GM21825 (cell line): ENCODE data around the gene SEMA6B.
"Not testable (repeated sequence)": the region's sequence is repeated elsewhere in the genome, so short reads cannot be mapped to it uniquely, and the experiment has no call there.

Experiments
- ATAC-seq: cut with Tn5 transposase; IDR thresholded peaks from one replicate; pipeline ENCODE4 v1.9.1; 2021; ENCODE audit warnings: mild to moderate bottlenecking, moderate library complexity; ENCODE audit not compliant: unreplicated experiment

The SEMA6B gene, protein sequence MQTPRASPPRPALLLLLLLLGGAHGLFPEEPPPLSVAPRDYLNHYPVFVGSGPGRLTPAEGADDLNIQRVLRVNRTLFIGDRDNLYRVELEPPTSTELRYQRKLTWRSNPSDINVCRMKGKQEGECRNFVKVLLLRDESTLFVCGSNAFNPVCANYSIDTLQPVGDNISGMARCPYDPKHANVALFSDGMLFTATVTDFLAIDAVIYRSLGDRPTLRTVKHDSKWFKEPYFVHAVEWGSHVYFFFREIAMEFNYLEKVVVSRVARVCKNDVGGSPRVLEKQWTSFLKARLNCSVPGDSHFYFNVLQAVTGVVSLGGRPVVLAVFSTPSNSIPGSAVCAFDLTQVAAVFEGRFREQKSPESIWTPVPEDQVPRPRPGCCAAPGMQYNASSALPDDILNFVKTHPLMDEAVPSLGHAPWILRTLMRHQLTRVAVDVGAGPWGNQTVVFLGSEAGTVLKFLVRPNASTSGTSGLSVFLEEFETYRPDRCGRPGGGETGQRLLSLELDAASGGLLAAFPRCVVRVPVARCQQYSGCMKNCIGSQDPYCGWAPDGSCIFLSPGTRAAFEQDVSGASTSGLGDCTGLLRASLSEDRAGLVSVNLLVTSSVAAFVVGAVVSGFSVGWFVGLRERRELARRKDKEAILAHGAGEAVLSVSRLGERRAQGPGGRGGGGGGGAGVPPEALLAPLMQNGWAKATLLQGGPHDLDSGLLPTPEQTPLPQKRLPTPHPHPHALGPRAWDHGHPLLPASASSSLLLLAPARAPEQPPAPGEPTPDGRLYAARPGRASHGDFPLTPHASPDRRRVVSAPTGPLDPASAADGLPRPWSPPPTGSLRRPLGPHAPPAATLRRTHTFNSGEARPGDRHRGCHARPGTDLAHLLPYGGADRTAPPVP

DNA sequence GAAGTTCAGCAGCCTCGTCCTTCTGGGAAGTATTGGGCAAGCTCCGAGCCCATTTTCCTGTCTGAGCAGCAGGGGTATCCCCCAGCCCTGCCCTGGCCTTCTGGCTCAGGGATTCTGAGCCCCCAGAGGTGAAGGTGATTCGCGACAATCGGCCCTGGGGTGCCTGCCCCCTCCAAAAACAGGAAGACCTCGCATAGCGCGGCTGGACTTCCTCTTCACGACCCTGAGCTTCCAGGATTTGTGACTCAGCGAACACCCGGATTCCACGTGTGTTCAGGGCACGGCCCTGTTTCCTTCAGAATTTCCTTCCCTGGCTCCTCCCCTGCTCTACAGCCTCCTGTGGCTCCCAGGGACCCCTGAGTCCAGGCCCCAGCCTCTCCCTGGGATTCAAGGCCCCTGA is at the start of gene SEMA6B:
TSS of gene SEMA6B (minus strand) at position 116 of the 400 bp plus-strand sequence. CDS start 1,227 bp downstream, outside the sequence.
- no peak for ATAC-seq

DNA sequence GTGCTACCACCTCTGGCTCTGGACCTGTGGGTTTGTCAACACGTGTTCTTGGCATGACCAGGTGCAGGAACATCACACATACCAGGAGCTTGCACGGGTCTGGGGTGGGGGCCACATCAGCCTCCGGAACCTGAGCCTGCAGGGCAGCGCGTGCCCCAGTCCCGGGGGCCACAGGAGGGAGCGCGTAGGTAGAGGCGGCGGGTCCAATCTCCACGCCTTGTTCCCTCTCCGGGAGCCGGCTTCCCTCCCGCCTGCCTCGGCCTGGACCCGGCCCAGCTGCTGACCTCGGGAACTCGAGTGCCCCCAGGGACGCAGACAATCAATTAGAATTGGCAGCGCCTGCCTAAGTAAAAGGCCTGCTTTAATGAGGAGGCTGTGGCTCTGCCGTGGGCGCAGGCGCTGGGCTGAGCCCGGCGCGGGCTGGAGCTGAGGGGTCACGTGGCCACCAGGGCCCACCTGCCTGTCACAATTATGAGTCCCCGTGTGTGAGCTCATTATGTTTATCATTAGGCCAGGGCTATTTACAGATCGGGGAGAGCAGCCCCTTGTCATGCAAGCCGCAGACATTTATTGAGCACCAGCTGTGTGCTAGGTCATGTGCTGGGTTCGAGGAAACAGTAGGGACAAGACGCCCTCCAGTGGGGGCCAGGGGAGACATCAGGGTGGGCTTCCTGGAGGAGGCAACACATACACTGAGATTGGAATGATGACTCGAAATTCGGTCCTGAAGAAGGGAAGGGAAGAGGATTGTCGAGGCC is 47.6 kb upstream of the SEMA6B start:
- no peak for ATAC-seq

DNA sequence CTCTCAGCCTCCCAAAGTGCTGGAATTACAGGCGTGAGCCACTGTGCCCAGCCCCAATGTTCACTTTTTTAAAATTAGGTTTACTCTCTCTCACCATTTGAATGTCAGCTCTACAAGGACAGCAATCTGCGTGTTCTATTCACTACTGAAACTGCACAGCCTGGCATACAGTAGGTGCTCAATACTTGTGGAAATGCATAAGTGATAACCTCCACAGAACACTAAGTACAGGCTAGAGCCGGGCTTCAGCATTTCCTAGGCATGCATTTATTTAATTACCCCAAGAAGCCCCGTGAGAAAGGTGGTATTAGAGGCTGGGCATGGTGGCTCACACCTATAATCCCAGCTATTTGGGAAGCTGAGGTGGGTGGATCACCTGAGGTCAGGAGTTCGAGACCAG is 46.7 kb upstream of the SEMA6B start:
- no peak for ATAC-seq

DNA sequence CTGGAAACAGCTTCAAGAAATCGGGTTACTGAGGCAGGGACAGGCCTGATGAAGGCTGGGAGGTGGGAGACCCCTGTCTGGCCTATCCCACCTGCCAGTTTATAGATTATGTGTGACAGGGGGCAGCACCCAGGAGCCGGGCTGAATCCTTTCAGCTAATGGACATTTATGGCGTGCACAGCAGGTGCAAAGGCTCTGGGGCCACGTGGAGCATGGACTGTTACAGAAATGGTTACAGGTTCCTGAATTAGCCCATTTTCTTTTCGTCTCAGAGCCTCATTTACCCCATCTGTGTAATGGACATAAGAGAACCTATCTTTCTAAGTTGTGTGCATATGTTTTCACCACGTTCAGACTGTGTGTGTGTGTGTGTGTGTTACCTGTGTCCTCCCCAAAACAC is 45.4 kb upstream of the SEMA6B start:
- no peak for ATAC-seq

DNA sequence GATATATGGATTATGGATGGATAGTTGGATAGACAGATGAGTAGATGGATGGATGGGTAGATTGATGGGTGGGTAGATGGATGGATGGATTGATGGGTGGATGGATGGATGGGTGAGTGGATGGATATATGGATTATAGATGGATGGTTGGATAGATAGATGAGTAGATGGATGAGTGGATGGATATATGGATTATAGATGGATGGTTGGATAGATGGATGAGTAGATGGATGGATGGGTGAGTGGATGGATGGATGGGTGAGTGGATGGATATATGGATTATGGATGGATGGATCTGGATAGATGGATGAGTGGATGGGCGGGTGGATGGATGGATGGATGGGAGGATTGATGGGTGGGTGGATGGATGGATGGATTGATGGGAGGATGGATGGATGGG is 43.4 kb upstream of the SEMA6B start:
- ATAC-seq = no peak

DNA sequence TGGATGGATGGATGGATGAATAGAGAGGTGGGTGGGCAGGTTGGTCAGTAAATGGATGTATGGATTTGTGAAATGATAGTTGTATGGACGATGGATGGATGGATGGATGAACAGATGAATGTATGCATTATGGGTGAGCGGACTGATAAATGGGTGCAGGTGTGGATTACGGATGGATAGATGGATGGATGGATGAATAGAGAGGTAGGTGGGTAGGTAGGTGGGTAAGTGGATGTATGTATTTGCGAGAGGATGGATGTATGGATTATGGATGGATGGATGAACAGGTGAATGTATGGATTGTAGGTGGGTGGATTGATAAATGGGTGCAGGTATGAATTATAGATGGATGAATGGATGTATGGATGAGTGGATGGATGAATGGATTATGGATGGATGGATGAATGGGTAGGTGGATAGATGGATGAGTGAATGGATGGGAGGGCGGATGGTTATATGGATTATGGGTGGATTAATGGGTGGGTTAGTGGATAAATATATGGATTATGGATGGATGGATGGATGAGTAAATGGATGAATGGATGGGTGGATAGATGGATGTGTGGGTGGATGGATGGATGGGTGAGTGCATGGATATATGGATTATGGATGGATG is 42.8 kb upstream of the SEMA6B start:
- ATAC-seq = no peak

DNA sequence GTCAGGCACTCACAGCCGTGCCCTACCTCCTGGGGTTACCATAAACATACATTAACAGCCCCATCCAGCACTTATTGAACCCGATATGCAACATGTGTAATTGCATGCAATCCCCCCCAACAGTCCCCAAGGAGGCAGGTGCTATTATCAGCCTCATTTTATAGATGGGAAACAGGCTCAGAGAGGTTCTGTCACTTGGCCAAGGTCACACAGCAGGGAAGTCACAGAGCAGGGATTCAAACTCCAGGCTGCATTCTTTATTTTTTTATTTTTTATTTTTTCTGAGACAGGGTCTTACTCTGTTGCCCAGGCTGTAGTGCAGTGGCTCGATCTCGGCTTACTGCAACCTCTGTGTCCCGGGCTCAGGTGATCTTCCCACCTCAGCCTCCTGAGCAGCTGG is 41.4 kb upstream of the SEMA6B start:
- ATAC-seq = no peak

DNA sequence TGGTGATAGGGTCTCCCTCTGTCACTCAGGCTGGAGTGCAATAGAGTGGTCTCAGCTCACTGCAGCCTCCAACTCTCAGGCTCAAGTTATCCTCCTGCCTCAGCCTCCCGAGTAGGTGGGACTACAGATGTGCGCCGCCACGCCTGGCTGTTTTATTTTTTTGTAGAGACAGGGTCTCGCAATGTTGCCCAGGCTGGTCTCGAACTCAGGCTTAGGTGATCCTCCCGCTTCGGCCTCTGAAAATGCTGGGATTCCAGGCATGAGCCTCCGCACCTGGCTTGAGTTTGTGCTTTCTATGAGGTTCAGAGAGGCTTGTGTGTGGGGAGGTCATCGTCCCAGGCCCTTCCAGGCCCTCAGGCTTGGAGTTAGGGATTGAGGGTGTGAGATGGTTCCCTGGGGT is 40.6 kb upstream of the SEMA6B start:
- no peak for ATAC-seq

DNA sequence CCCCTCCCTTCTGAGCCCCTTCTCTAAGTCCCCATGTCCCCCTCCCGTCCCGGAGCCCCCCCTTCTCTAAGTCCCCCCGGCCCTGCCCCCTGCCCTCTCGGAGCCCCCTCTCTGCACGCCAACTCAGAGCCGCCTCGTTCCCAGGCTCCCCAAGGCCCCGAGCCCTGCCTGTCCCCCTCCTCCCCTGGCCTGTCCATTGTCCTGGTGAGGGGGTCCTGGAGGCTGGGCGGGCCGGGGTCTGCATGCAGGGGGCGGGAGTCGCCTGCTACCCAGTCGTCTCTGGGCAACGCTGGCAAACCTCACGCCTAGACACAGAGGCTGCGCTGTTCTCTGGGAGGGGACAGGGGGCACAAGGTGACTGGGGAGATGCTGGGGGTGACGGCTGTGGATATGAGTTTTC is 39.2 kb upstream of the SEMA6B start:
- ATAC-seq = no peak

DNA sequence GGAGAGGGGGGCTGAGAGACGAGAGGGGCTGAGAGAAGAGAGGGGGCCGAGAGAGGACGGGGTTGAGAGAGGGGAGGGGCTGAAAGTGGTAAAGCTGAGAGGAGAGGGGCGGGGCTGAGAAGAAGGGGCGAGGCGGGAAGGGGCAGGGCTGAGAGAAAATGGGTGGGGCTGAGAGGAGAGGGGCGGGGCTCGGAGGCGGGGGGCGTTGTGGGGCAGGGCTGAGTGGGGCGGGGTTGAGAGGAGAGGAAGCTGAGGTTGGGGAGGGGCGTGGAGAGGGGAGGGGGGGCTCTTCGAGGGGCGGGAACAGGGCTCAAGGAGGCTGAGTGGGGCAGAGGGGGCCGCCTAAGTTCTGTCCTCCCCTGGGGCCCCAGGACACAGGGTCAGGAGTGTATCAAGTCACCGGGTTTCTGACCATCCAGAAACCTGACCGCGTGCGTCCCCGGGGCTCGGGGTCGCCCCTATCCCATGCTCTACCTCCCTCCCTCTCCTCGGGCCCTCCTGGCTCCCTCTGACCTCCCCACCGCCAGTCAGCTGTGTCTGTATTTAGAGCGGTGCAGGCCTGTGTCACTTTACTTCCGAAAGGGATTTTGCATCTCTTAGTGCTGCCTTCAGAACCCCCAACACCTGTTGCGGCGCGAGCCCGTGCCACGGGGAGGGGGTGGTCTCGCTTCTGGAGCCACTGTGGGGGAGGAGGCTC is 38.6 kb upstream of the SEMA6B start:
- no peak for ATAC-seq

DNA sequence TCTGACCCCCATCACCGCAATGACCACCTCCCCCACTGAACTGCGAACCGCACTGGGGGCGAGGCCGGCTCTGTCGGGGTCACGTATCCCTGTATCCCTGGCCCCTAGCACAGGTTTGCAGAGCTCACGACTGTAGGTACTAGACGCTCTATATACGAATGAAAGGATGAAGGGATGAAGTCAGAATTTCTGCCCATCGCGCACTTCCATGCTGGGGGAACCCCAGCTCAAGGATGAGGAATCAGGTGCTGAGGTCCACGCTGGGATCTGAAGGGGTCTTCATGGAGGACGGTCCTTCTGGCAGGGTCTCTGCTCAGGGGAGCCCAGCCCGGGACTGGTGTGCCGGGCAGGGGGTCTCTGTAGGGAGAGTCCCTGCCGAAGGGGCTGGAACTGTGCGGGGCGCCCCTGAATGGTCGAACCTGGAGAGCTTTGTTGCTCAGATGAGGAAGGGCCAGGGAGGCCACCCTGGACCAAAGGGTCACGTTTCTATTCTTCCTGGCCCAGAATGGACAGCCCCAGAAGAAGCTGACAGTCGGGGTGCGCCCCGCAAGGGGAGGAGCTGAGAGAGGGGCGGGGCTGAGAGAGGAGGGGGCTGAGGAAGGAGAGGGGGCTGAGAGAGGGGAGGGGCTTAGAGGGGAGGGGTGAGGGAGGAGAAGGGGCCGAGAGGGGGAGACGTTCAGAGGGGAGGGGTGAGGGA is 37.9 kb upstream of the SEMA6B start:
- no peak for ATAC-seq

DNA sequence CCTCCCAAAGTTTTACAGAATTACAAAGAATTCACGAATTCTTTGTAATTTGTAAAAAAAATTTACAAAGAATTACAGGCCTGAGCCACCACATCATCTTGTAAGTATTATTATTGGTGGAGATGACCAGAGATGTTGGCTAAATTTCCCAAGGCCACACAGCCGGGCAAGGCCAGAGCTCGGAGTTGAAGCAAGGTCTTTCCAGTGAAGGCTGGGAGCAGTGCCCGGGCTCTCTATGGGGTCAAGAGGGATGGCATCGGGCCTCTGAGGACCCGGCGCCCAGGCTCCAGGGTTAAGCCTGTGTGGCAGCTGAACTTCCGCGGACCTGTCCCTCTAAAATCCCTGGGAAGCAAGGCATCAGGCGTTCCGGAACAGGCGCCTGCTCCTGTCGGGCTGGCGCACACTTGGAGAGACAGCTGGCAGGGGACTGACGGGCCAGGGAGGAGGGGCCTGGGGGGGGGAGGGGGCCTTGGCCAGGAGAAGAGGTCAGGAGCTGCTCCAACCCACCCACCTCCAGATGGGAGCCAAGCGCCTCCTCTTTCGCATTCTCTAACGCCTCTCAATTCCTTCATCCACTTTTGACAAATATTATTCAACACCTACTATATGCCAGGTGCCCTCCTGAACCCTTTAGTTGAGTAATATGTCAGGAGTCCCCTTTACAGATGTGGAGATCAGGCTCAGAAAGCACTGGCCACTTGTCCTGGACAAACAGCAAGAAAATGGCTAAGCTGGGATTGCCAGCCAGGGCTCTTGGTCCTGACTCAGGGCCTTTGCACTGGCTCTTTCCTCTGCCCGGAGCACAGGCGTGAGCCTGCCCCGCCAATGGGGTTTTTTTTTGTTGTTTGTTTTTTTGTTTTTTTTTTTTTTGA is 36.8 kb upstream of the SEMA6B start:
- no peak for ATAC-seq

DNA sequence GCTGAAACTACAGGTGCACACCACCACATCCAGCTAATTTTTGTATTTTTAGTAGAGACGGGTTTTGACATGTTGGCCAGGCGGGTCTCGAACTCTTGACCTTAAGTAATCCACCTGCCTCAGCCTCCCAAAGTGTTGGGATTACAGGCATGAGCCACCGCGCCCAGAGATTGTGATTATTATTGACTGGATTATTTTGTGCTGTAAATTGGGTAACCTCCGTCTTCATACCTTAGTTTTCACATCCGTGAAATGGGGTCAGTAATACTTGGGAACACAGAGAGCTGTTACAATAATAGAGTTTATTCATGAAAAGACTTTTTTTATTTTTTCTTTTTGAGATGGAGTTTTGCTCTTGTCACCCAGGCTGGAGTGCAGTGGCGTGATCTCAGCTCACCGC is 35.7 kb upstream of the SEMA6B start:
- not testable (repeated sequence) for ATAC-seq

DNA sequence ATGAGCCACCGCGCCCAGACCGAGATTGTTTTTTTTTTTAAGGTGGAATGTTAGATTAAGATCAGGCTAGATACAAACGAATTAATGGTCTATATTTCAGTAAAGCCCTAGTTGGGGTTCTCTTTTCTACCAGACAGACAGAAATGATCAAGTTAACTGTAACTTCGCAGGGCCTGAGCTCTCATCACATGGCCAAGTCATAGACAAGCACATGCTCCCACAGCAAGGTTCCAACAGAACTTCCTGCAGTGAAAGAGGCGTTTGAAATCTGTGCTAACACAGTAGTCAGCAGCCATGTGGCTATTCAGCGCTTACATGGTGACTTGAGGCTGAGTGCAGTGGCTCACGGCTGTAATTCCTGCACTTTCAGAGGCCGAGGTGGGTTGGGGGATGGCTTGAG is 34.7 kb upstream of the SEMA6B start:
- no peak for ATAC-seq

DNA sequence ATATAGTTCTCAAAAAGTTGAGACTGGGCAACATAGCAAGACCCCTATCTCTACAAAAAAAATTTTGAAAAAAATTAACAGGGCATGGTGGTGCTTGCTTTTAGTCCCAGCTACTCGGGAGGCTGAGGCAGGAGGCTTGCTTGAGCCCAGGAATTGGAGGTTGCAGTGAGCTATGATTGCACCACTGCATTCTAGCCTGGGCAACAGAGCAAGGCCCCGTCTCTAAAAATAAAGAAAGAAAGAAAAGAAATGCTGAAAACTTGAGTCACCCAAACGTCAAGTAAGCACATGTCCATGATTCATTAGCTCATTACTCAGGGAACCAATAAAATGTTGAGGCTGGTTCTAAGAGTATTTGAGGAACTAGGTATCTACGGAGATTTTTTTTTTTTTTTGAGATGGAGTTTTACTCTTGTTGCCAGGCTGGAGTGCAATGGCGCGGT is 33.9 kb upstream of the SEMA6B start:
- no peak for ATAC-seq

DNA sequence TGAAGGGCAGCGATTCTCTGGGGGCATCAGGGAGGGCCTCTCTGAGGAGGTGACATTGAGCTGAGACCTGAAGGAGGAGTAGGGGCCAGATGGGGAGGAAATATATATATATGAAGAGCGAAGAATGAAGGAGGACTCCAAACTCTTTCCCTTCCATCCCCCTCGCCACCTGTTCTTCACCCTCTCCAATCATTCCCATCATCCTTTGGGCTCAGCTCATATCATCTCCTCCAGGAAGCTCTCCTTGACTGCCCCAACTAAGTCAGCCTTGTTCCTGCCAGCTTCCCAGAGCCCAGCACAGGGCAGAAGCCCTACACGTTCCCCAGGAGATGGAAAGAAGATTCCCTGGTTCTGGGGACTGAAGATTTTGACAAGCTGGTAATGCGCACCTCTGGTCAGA is 33.0 kb upstream of the SEMA6B start:
- no peak for ATAC-seq

DNA sequence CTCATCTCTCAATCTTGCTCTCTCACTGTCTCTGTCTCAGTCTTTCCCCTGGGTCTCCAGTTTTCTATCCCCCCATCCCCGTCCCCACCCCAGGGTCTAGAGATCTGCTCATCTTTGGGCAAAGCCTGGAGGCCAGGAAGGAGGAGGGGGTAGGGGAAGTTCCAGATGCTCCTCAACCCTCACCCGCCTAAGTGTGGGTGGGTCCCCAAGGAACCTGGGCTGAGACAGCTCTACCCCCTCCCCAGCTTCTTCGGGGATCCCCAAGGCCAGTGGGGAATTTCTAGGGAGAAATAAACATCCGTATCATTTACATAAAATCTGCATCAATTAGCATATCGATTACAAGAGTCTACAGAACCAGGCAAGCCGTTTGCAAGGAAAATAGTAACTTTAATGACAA is 31.8 kb upstream of the SEMA6B start:
- no peak for ATAC-seq

DNA sequence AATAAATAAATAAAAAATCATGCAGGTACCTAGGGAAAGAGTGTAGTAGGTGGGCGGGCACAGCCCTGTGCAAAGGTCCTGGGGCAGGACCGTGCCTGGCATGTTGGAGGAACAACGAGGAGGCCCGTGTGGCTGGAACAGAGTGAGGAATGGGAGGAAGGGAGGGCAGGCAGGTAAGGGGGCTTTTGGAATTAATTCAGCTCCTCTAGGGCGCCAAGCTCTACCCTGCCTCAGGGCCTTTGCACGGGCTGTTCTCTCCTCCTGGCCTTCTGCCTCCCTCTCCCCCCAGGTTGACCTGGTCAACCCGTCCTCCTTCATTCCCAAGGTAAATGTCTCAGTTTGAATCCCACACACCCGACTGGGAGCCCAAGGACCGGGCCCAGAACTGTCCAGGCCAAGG is 31.1 kb upstream of the SEMA6B start:
- no peak for ATAC-seq
